ENCODE measurements around the gene TMEM245.
"Not testable (repeated sequence)": the region's sequence is repeated elsewhere in the genome, so short reads cannot be mapped to it uniquely, and the experiment has no call there.

Gene TMEM245

DNA sequence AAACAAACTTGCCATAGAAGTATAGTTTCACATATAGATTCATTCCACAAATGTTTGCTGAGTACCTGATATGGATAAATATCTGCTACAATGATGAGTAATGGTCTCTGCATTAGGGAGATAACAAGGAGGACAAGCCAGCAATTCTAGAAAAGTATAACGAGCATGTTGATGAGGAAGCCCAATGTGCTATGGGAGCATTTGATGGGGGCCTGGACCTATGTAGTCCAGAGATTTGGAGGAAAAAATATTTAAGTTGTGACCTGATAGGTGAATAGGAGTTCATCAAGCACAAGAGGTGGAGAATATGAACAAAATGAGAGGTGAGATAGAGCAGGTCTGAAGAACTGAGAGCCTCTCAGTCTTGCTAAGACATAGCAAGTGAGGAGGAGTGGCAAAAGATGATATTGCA, 14.4 kb upstream of the TMEM245 start:
- no peak overlapping the region for H3K27ac ChIP-seq
- TF ChIP-seq, protein P1, sequence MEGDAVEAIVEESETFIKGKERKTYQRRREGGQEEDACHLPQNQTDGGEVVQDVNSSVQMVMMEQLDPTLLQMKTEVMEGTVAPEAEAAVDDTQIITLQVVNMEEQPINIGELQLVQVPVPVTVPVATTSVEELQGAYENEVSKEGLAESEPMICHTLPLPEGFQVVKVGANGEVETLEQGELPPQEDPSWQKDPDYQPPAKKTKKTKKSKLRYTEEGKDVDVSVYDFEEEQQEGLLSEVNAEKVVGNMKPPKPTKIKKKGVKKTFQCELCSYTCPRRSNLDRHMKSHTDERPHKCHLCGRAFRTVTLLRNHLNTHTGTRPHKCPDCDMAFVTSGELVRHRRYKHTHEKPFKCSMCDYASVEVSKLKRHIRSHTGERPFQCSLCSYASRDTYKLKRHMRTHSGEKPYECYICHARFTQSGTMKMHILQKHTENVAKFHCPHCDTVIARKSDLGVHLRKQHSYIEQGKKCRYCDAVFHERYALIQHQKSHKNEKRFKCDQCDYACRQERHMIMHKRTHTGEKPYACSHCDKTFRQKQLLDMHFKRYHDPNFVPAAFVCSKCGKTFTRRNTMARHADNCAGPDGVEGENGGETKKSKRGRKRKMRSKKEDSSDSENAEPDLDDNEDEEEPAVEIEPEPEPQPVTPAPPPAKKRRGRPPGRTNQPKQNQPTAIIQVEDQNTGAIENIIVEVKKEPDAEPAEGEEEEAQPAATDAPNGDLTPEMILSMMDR (conservative IDR thresholded peaks at IDR 0.05) = no peak
- no peak for TF ChIP-seq ZFX (IDR thresholded peaks at IDR 0.05)

DNA sequence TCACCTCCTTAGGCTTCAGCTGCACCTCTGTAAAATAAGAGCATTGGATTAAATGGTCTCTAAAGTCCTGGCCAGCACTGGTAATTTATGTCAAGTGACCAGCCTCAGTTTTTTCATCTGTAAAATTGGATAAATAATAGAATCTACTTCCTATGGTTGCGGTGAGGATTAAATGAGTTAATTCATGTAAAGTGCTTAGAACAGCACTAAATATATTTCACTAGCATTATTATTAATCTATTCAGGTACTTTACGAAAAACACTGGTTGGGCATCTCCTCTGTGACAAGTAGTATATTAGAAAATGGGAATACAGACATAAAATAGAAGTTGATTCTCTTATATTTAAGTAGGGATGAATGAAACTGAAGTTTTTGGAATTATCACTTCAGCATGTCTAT, 13.8 kb upstream of the TMEM245 start:
- no peak overlapping the region for H3K27ac ChIP-seq

DNA sequence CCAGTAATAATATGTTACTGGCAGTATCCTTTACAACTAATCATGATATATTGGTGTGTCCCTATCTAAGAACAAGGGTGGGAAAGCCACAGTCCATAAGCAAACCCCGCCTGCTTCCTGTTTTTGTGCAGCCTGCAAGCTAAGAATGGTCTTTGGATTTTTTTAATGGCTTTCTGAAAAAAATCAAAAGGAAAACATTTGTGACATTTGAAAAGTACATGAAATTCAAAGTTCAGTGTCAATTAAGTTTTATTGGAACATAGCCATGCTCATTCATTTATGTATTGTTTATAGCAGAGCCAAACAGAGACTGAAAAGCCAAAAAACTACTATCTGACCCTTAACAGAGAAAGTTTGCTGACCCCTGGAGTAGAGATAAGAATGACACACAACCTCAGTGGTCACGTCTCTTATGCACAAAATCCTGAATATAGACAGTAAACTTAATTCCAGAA, 12.8 kb upstream of the TMEM245 start:
- no peak overlapping the region for H3K27ac ChIP-seq
- TF ChIP-seq, protein P1 (conservative IDR thresholded peaks at IDR 0.05) = no peak
- TF ChIP-seq ZFX (IDR thresholded peaks at IDR 0.05) = no peak

More for the DNA sequence above, 13.8 kb upstream of the TMEM245 start:
- TF ChIP-seq, protein P1 (conservative IDR thresholded peaks at IDR 0.05) = no peak
- no peak for TF ChIP-seq ZFX (IDR thresholded peaks at IDR 0.05)

DNA sequence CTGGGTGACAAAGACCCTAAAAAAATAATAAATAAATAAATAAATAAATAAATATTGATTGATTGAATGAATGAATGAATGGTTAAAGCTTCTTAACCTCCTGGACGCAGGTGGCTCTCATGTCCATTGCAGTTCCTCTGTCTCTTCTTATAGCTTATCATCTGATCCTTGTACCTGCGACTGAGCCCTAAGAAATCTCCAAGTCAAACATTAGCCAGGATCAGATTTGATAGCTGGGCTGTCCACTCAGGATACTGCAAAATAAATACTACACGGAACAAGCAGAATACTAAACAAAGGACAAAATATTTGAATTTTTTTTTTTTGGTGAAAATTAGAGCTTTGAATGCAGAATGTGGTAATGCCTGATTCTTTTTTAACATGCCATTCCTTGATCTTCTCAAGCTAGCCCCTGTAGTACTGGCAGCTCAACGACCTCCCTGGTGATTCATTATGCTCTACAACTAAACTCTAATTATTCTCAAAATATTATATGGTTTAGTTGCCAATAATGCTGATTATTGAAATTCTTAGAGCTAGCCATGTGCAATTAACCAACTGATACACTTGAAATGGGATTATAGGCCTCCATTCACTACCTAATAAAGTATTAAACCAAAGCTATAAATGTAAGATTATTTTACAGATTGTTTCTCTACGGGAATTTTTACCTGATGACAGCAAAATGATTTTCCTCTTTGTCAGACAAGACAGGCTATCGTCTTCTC, 9.9 kb upstream of the TMEM245 start:
- TF ChIP-seq ZFX (IDR thresholded peaks at IDR 0.05) = no peak
- TF ChIP-seq, protein P1 (conservative IDR thresholded peaks at IDR 0.05) = no peak
- no peak overlapping the region for H3K27ac ChIP-seq

DNA sequence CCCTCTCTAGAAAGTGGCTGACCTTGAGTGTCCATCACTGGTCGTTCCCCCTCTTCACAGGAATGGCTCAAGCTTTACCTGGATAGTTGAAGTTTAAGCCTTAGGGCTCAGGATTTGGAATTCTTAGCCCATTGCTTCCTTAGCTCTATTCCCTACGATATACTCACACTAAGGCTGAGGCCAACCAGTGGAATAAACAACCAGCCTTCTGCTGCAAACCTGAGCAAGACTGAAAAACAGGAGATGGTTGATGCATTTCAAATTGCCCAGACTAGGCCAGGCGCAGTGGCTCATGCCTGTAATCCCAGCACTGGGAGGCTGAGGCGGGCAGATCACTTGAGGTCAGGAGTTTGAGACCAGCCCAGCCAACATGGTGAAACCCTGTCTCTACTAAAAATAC, 6.9 kb upstream of the TMEM245 start:
- not testable (repeated sequence) for H3K27ac ChIP-seq

DNA sequence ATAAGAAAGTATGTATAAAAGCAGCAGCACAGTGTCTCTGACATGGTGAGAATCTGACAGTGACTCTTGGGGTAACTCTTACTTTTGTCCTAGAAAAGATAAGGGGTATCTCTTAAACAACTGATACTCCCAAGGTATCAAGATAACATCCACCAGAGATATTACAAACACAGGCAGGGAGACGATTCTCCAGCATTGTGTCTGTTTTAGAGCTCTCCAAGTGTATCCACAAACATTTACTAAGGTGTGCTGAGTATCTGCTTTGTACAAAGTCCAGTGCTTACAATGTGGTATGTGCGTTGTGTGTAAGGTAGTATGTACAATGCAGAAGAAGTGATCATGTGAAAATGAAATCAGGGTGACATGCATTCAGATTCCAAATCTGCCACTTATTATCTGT, 4.4 kb upstream of the TMEM245 start:
- H3K27ac ChIP-seq = no peak overlapping the region
- TF ChIP-seq, protein P1 (conservative IDR thresholded peaks at IDR 0.05) = no peak
- TF ChIP-seq ZFX (IDR thresholded peaks at IDR 0.05) = no peak

DNA sequence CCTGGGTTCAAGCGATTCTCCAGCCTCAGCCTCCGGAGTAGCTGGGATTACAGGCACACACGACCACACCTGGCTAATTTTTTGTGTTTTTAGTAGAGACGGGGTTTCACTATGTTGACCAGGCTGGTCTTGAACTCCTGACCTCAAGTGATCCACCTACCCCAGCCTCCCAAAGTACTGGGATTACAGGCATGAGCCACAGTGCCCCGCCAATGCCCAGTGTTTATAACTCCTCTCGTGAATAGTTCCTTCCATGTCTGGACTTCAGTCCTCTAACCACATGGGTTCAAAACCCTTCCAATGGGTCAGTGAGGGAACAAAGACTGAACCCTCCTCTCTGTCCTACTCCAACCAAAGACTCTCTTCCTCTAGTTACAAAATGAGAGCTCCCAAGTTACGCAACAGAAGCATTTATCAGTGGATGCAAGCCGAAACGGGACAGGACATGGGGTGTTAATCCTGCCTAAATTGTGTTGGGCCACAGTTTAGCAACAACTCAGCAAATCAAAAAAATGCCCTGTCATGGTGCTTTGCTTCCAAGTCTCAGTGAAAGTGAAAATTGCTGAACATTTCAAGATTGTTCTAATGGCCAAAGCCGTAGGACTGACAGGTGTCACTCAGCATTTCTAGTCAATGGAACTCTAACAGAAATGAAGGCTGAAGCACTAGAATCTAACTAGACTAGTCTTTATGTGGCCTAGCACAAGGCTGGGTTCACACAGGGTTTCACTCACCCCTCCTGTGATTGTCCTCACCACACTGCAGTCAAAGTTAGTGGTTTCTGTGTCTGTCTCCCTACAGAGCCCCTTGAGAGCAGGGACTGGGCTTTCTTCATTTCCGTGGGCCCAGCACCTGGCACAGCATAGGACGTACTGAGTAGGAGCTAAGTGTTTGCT, 3.2 kb upstream of the TMEM245 start:
- H3K27ac ChIP-seq = no peak overlapping the region

More for the DNA sequence above, 3.2 kb upstream of the TMEM245 start:
- TF ChIP-seq ZFX (IDR thresholded peaks at IDR 0.05) = no peak
- TF ChIP-seq, protein P1 (conservative IDR thresholded peaks at IDR 0.05) = no peak

Measured in C4-2B (cell line).